HG03558 (cell line): Measurements from ENCODE around the gene KCNN4.

ENCODE experiments used
- ATAC-seq: cut with Tn5 transposase; IDR thresholded peaks from one replicate; pipeline ENCODE4 v1.9.1; 2021; ENCODE audit warnings: moderate number of reproducible peaks; ENCODE audit not compliant: unreplicated experiment; ENCODE audit errors: extremely low read depth

The KCNN4 gene

DNA sequence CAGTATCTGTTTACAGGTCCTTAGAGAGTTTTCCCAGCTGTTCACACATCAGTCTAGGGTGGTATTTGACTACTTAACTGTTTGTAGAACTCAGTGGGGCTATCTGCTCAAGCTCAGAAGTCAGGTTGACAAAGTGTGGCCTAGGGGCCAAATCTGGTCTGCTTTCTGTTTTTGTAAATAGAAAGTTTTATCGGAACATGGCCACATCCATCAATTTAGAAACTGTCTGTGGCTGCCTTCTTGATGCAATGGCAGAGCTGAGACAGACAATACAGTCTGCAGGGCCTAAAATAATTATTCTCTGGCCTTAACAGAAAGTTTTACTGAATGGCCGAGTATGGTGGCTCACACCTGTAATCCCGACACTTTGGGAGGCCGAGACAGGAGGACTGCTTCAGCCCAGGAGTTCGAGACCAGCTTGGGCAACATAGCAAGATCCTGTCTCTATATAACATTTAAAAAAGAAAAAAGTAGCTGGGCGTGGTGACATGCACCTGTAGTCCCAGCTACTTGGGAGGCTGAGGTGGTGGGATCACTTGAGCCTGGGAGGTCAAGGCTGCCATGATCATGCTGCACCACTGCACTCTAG lies 28.4 kb downstream of the KCNN4 start:
- ATAC-seq, result no peak

DNA sequence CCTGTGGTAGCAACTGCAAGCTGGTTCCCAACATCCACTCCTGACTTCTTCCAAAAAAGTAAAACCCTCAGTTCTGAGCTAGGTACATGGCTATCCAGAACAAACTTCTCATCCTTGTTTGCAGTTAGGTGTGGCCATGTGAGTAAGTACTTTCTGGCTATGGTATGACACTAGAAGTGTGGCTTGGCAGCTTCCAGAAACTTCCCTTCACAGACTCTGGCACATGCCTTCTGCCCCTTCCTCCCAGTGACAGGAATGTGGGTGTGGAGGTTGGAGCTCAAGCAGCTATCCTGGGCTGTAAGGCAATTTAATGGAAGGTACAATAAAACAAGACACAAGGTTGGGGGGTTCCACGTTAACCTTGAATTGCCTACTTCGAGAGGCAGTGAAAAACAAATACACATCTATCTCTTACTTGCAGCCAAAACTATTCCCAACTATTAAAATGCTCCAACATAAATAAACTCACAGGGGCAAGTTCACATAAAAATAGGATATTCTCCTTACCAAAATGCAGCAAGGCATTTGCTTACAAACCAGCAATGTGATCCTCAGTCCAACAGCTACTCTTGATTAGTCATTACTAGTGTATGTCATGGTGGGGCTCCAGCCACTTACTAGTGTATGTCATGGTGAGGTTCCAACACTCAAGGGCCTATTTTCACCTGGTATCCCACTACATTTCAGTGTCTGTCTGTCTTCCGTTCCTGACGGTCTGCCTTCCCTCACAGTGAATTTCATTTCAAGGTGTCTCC lies 29.1 kb downstream of the KCNN4 start:
- ATAC-seq, result no peak

DNA sequence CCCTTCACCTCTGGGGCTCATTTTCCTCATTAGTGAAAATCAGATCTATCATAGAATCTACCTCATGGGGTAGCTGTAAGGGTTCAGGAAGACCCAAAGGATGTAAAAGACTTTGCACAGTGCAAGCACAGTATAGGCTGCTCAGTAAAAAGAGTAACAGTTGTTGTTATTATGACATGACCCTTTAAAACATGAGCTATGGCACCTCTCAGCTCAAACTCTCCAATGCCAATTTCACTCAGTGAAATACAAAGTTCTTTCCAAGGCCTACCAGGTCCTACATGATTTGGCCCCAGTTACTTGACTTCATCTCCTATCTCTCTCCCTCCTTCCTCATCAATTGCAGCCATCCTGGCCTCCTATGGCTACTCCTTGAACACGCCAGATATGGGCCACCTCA lies 30.9 kb downstream of the KCNN4 start:
- no peak for ATAC-seq

- no peak for ATAC-seq
Measured at GRCh38 chr19:43749152-43749551, 31.6 kb downstream of the KCNN4 start.

DNA sequence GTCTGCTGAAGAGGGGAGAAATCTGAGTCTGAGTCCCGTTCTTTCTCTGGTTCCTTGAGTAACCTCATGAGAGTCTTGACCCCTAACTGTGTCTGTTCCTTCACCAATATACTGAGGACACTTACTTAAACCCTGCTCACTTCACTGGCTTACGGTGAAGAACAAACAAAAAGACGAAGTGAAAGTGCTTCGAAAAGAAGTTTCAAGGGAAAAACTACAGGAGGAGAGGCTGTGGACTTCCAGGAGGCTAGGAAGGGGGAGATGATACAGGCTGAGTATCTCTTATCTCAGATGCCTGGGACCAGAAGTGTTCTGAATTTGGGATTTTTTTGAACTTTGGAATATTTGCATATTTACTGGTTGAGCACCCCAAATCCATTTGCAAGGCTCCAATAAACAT lies 32.1 kb downstream of the KCNN4 start:
- ATAC-seq, result no peak

GRCh38 chr19:43748205-43748594 lies 32.6 kb downstream of the KCNN4 start:
- ATAC-seq, result no peak

- ATAC-seq, result no peak
Measured at GRCh38 chr19:43747557-43748204, 33.1 kb downstream of the KCNN4 start.

GRCh38 chr19:43743059-43743458 lies 37.7 kb downstream of the KCNN4 start:
- no peak for ATAC-seq

DNA sequence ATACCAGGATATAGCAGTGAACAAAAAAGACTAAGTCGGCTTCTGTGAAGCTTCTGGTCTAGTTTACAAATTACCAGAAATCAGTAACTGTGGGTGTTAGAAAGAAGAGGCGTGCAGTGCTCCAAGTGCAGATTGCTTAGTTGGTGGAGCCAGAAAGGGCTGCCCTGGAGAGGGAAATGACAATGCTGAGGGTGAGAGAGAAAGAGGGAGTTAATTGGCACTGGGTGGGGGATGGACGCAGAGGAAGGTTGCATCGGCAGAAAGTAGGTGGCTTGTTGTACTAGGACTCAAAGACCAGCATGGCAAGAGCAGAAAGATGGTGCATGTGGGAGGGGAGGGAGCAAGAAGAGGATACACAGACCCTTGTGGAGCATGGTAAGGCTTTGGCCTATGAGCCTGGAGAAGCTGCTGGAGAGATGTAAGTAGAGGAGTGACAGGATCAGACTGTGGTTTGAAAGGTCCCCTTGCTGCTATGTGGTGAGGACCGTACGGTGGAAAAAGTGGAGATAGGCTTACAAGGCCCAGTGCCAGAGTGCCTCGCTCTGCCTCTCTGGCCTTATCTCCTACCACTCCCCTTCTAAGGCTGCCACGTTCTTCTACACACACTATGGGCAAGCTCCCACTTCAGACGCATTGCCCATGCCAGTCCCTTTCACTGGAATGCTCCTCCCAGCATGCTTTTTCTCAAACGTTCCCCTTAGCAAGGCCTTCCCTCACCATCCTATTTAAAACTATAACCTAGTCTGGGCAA lies 39.5 kb downstream of the KCNN4 start:
- no peak for ATAC-seq

GRCh38 chr19:43739439-43740235 lies 41.1 kb downstream of the KCNN4 start:
- no peak for ATAC-seq

- no peak for ATAC-seq
Measured at GRCh38 chr19:43738780-43739211, 42.0 kb downstream of the KCNN4 start.

DNA sequence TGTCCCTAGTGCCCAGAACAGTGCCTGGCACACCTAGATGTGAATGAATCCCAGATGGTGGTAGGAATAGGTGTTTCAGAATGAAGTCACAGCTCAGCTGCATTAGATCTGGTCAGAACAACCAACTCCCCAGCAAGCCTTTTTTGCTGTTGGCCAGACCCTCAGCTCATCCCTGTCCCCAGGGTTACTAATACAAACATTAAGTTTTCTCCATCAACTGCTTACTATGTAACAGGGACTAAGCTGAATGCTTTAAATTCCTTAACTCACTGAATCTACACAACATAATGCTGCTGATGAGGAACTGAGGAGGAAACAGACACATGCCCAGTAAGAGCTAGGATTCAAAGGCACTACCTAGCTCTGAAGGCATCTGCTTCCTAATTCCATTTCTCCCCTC lies 44.8 kb downstream of the KCNN4 start:
- ATAC-seq, result no peak

GRCh38 chr19:43735013-43735412 lies 45.8 kb downstream of the KCNN4 start:
- no peak for ATAC-seq

DNA sequence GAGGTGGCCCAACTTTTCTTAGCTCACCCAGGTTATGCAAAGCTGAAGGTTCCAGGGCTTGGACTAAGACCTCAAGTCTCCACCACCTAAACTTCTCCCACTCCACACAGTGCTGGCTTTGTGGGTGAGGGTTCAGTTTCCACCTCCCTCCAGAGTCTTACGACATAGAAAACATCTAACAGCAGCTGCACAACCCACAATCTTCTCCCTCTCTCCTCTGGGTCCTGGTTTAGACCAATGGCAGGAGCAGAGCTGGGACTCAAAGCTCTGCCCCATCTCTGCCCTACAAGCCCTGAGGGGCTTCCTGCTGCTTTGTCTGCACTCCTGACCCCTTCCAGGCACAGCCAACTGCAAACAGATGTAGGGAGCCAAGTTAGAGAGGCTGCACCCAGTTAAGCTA lies 48.9 kb downstream of the KCNN4 start:
- no peak for ATAC-seq

DNA sequence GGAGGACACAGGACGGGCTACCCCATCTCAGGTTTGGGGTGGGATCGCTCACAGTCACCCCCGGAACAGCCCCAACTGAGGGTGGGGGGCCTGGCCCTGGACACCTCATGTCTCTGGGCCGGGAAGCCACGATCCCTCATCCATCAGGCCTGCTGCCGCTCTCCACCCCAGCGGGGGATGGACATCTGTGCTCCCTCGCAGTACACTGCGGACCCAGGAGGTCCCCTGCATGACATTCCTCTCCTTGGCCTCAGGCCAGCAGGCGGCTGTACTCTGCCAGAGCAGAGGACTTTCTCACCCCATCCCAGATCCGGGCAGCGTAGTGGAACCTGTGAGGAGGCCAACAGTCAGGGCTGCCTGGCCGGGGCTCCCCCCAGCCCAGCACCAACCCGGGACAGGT lies 49.4 kb downstream of the KCNN4 start:
- no peak for ATAC-seq

DNA sequence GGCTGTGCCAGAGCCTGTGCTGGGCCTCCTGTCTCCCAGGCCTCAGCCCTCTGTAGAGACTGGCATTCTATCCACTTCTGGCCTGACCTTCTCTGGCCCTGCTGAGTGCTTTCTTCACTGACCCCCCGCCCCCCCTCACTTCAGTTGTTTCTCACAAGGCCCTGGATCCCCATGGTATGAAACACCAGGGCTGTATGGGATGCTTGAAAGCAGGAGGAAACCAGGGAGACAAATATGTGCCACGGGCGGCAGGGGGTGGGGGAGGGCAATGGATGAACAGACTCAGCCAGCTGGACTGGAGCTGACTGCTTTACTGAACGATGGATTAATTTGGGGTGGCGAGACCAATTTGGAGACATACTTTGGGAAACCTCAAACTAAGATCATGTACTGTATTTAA lies 50.9 kb downstream of the KCNN4 start:
- ATAC-seq, result no peak

DNA sequence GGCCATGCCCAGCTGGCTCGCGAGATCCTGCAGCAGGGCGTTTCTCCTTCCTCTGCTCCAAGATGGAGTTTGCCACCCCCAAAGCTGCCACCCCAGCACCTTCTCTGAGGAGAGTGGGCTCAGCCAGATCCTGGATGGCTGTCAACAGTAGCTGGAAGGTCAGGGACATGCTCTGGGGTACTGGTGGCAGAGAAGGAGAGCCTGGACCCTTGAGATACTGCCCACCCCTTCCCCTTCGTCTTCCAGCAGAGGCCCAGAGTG lies 53.2 kb downstream of the KCNN4 start:
- no peak for ATAC-seq

DNA sequence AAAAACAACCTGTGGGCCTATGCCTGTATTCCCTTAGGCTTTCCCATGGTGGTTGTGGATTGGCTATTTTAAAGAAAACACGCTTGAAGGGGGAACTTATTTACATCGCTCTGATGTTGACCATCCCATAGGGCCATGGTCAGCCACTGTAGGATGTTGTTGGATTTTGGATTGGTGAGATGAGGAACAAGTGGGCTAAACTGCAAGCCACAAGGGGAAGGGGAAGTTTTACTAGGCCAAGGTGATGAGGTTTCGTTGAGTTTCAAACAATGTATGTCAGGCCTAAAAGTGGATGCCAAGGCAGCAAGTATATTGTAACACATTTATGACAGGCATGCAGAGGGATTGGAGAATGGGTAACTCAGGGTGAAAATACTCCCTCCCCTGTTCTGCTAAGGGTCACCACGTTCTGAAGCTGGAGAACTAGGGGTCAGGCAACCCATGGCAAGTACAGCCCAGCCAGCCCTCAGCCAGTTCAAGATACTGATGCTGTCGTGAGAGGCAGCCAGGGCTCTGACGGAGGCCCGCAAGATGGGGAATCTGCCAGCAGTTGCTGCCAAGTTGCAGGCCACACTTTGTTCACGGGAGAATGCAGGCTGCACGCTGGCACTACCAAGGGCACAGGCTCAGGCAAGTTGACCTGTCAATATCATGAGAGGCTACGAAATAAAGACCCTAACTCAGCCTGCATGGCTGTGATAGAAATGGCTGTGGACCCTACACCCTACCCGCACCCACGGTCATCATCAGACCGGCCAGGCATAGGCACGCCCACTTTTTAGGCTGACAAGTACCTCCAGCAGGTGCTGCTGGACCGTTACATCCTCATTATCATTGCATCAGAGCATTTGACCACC lies 53.8 kb downstream of the KCNN4 start:
- no peak for ATAC-seq

GRCh38 chr19:43725468-43725867 lies 55.3 kb downstream of the KCNN4 start:
- no peak for ATAC-seq

- no peak for ATAC-seq
Measured at GRCh38 chr19:43724896-43725295, 55.9 kb downstream of the KCNN4 start.
